Medulla oblongata (tissue), 1 donor: ENCODE data around the gene CRIP3.

Source experiments
- DNase-seq: peaks from one replicate; pipeline ENCODE4 v3.0.0-alpha.2; 2015; ENCODE audit errors: extremely low spot score

The CRIP3 gene

DNA sequence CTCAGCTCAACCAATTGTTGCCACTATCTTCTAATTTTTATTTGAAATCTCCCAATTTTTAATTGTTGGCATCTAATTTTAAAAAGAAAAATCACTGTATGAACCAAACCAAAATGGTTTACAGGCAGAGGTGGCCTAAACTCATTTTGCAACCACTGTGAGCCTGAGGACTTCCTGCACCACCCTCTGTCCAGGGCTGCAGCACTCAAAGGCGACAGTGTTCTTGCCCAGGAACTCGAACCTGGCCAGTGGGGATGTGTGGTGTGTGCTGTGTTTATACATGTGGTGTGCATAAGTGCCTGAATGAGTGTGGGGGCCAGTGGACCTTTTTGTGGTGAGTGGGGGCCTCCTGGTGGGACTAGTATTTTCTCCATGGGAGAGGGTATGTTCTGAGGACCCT is 34.9 kb downstream of the CRIP3 start:
- DNase-seq, result no peak

DNA sequence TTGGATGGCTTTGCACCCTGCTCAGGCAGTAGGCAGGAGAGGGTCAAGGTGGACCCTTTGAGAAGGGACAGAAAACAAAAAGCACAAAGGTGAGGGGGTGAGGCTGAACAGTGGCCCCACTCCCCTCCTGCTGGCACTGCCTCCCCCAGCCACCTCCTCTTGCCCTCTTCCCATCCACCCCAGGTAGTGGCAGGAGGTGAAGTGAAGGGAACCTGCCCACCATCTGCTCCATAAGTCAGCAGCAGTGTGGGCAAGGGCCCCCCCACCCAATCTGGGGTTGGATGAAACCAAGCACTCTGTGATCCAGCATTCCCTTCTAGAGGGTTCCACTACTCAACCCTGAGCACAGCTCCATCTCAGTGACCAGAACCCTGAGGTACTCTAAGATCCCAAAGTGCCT is 36.7 kb downstream of the CRIP3 start:
- DNase-seq, result no peak

DNA sequence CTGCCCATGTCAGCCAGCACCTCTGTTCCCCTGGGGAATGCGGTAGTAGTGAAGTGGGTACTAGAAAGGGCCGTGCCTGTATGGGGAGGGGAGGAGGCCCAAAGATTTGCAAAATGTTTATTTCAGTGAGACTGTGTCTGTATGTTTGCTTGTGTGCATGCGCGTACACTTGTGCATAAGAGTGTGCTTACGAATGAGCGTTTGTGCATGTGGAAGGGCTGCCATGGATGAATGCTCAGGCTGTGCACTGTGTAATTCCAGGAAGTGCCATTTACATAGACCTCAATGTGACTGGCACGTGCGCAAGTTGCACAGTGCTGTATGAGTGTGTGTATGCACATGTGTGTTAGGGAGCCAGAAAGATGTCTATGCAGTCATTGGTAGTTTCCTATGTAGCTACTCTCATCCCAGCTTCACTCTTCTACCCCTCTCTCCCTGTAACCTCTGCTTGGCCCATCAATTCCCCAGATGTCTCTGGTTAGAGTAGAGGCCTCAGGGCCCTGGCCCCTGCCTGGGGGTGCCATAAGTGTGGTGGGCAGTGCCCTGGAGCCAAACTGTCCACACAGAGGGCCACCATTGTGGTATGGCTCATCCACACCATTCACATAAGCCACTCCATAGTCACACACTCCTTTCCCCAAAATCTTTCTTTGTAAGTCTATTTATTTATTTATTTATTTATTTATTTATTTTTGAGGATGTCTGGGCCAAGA is 37.4 kb downstream of the CRIP3 start:
- no peak for DNase-seq

DNA sequence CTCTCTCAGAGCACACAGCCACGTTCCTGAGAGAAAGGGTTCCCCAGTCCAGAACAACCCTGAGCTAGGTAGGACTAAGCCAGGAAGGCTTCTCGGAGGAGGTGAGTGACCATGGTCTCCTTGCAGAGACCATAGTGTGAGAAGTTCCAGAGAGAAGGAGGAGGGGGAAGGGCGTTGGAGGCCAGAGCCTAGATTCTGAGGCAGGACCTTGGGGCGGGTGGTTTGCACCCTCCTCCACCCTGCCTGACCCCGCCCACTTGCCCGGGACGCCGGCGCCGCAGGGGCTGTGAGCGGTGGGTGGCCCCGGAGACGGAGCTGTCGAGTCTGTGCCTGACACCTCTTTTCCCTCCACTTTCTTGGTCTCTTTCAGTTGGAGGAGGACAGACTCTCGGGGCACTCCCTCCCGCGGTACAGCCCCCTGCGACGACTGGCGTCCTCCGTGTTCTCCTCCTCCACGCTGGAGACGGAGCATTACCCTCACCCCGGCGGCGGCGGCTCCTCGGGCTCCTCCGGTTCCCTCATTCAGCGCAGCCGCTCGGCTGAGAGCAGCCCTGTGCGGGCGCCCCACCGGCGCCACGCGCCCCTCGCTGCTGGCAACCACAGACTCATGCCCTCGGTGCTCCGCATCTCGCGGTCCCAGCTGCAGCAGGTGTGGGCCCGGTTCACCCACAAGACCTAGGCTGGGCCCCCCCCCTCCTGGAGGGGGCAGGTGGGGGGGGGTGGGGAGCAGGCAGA is 39.2 kb downstream of the CRIP3 start:
- DNase-seq, result no peak

DNA sequence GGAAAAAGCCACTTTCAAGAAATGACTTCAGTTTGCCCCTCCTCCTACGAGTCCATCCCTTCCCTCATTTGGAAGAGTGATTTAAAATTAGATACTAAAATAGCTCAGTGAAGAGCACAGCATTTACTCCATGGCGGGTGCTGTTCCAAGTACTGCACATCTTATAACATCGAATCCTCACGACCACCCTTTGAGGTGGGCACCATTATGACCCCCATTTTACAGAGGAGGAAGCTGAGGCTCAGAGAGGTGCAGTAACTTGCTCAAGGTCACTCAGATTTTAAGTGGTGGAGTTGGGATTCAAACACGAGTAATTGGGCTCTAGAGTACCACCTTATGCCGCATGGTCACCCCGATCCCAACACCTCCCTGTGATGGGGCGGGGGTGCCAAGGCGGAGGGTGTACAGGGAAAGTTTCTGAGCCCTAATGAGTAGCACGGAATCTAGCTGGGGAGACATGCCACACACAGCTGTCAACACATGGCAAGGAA is 39.8 kb downstream of the CRIP3 start:
- DNase-seq, result no peak

DNA sequence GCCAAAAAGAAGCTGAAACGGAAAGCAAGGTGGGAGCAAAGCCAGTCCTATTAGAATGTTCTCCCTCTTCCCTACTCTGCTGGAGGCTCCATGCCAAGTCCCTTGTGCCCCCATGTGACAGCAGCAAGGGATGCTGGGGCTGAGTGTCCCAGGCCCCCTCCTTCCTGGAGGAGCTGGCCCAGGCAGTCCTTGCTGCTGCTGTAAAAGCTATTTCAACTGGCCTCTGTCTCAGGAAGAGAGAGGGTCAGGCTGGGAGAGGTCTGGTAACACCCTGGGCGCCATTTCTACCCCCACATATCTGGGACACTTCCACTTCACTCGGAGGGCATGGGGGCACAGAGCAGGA is 40.3 kb downstream of the CRIP3 start:
- peak; percentile 89 for DNase-seq

DNA sequence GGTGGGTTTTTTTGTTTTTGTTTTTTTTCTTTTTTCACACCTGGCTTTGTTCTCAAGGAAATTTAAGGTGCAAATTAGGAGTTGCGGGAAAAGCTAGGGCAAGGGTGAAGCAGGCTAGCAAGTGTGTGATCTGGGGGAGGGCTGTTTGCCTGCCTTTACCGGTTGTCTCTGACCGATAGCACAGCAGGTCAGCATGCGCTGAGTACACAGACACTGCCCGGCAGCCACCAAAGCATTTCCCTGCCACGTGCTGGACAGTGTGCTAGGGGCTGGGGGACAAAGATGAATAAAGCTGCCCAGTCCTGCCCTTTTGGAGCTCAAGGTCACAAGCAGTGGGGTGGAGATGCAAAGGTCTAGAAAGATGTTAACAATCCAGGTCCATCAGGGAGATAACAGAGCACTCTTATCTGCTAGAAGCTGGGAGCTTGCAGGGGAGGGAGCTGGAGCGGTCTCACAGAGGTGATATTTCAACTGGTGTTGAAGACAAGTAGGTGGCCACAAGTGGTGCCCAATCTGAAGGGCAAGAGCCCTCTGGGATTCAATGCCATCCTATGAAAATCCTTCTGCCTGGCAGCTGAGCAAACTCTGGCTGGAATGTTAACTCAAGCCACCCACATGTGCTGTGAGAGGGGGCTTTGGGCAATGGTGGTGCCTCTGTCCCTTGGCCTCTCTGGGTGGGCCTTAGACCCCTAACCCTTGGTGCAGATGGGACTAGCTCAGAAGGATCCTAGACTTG is 40.8 kb downstream of the CRIP3 start:
- DNase-seq, result no peak

DNA sequence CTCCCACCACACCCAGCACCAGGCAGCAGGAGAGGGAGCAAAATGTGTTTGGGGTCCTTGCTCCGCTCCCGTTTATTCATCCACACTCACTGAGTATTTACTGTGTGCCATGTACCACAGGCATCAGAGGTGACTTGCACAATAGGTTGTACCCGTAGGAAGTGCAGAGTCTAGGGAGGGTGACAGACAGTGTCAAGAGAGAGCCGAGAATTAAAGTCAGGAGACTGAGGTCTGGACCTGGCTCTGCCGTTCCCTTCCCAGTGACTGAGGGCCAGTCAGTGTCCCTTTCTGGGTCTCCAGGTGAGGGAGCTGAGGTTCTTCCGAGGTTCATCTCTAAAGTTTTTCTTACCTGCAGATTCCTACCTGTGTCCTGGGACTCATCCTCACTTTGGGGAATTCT is 43.1 kb downstream of the CRIP3 start:
- DNase-seq, result no peak

DNA sequence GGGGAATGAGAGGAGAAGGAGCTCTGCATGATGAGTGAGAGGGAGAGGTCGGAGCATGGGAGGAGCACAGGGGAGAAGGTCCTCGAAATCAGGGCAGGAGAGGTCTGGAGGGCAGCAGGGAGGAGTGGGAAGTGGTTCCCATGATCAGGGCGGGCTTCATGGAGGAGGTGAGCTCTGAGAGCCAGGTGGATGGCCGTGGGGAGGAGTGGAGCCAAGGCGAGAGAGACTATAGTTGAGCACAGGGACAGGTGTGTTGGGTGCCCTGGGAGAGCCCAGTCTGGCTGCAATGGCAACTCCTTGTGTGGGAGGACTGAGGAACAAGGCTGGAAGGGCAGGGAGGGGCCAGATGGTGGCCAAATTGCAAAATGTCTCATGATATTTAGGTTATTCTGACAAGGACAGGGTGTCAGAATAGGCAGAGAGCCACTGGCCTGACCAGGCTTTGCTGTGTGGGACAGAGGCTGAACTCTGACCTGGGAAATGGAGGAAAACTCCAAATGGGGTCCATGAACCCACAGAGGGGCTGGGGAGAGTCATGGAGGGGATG is 44.0 kb downstream of the CRIP3 start:
- no peak for DNase-seq

DNA sequence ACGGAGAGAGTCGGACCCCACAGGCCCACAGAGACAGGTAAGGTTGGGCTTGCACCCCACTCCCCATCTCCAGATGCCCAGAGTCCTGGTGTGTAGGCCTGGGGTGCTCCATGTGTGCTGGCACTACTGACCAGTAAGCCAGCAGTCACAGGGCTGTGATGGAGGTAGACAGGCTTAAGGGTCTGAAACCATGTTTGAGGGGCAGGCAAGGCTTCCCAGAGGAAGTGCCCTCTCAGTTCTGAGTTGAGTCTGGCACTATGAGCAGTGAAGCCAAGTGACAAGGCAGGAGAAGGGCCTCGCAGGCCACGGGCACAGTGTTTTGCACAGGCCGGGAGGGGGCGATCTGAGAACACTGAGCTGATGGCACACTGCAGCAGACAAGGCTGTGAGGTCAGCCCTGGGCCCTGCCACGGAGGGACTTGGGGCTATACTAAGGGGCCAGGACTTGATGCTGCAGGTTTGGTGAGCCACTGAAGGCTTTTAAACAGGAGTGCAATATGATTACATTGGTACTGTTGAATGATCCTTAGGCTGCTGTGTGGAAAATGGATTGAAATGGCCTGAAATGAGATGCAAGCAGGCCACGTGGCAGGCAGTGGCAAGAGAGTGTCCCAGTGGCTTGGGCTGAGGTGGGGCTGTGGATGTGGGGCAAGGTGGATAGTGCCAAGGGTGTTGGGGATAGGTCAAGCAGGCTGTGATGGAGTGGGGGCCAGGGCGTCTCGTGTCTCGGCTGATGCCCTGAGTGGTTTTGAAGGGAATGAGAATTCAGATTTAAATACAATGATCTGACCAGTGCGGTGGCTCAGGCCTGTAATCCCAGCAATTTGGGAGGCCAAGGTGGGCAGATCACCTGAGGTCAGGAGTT is 45.1 kb downstream of the CRIP3 start:
- DNase-seq, result peak; percentile 65

DNA sequence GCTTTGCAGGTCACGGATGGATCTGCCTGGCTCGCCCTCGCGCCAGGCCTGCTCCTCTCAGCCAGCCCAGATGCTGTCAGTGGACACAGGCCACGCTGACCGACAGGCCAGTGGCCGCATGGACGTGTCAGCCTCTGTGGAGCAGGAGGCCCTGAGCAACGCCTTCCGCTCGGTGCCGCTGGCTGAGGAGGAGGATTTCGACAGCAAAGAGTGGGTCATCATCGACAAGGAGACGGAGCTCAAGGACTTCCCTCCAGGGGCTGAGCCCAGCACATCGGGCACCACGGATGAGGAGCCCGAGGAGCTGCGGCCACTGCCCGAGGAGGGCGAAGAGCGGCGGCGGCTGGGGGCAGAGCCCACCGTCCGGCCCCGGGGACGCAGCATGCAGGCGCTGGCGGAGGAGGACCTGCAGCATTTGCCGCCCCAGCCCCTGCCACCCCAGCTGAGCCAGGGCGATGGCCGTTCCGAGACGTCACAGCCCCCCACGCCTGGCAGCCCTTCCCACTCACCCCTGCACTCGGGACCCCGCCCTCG is 45.8 kb downstream of the CRIP3 start:
- DNase-seq, result no peak

DNA sequence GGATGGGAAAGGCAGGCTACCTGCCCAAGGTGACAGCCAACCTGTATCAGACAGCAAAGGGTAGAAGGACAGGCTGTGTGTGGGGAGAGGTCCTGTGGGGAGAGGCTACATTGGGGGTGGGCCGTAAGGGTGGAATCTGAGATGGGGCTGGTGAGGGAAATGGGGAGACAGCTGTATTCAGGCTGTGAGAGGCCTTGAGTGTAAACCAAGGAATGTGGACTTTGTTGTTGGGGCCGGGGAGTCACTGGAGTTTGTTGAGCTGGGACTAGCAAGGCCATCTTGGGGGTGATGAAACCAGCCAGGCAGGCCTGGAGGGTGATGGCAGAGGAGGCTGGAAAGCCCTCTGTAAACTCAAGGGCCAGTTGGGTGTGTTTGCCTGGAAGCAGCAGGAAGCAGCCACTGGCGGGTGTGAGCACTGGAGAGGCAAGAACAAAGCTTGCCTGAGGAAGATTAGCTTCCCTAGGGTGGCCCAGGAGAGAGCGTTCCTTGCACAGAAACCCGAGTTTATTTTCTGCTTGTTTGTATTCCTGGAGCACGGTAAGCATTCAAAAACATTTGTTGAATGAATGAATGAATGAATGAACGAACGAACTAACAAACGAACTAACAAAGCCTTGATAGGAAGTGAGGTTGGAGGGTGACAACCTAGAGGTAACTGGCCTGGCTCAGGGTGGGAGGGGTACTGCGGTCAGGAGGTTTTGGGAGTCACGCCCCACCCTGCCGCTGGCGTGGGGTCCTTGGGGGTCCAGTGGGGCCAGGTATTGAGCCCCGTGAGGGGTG is 46.4 kb downstream of the CRIP3 start:
- DNase-seq, result no peak

DNA sequence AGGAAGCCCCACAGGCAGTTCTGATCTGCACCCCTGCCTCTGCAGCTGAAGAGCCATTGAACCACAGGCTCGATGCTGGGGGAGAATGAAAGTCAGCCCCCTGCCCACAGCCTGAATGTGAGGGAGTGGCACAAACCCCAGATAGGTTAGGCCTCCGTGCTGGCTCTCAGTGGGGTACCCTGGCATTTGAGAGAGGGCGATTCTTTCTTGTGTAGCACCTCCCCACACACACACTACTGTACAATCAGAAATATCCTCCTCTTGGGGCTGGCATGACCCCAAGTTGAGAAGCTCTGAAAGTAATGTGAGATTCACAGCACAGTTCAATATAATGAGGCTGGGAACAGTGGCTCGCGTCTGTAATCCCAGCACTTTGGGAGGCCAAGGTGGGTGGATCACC is 47.4 kb downstream of the CRIP3 start:
- DNase-seq, result no peak

DNA sequence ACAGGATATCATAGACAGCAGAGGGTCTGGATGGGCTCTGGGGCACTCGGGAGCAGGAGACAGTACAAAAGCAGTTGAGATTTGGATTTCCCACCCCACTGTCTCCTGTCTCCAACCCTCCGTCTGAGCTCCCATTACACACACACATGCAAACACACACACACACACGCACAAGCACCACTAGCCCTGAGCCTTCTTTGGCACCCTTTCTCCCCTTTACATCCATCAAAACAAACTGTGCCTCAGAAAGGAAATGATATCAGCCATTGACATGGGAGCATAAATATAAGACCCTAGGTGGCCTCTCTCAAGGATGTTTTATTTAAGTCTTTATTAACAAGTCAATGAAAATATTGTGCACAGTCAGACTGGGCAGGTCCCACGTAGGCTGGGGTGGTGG is 47.8 kb downstream of the CRIP3 start:
- DNase-seq, result no peak

DNA sequence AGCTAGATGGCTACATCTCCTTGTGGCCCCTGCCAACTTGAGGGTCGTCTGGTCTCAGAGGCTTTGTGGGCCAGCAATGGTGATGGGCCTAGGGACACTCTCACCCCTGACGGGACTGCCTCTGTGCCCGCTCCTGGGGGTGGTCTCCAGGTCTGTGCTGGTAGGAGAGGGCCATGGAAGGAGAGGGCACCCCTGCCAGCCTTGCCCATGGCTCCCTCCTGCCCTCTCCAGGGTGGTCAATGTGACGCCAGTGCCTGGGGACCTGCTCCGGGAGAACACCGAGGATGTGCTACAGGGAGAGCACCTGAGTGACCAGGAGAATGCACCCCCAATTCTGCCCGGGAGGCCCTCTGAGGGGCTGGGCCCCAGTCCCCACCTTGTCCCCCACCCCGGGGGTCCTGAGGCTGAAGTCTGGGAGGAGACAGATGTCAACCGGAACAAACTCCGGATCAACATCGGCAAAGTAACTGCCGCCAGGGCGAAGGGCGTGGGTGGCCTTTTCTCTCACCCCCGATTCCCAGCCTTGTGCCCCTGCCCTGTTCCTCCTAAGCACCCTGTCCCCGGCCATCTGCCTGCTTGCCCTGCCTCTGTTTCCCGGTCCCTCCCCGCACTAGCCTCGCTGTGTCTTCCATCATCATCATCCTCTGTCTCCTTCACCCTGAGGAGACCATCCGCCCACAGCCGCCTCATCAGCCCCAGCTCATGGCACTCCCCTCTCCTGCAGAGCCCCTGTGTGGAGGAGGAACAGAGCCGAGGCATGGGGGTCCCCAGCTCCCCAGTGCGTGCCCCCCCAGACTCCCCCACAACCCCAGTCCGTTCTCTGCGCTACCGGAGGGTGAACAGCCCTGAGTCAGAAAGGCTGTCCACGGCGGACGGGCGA is 49.6 kb downstream of the CRIP3 start:
- DNase-seq, result no peak

DNA sequence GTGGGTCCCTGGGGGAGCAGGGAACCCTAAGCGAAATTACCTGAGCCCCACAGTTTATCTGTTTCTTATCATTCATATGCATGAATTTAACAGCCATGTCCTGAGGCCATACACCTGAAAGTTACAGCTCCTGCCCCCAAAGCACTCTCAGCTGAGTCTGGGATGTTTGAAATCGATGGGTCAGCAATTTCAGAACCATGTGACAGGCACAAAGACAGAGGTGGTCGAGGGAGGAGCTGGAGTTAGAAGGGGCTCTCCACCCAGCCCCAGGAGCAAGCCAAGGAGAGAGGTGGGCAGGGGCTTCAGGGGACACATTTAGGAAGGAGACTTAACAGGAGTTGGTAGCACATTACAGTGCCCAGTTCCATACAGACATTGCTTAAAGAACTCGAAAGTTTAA is 50.4 kb downstream of the CRIP3 start:
- no peak for DNase-seq

DNA sequence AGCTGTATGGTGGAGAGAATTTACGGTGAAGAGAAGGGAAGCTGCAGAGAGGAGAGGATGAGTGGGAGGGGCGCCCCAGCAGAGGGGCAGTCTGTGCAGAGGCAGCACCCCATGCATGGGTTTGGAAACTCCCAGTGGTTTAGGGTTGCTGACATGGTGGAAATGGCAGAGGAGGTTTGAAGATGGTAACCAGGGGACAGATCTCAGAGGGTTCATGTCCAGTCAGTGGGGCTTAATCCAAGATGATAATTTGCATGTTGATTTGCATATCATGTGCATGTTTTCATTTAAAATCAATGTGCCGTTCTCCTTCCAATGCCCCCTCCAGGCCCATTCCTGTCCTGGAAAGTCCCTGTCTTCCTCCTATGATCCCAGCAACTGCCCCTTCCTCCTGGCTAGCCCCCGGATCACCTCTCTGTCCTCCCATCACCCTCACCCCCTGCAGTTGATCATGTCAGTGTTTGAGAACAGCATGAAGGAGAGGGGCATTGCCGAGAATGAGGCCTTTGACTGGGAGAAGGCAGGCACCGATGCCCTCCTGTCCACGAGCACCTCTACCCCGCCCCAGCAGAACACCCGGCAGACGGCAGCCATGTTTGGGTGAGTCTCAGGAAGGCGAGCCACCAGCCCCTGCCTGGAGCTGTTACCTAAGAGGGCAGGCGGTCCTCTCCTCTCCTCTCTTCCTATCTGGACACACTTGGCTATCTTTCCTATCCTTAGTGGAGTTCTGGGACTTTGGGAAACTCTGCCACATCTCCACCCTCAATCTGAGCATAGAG is 51.1 kb downstream of the CRIP3 start:
- no peak for DNase-seq

DNA sequence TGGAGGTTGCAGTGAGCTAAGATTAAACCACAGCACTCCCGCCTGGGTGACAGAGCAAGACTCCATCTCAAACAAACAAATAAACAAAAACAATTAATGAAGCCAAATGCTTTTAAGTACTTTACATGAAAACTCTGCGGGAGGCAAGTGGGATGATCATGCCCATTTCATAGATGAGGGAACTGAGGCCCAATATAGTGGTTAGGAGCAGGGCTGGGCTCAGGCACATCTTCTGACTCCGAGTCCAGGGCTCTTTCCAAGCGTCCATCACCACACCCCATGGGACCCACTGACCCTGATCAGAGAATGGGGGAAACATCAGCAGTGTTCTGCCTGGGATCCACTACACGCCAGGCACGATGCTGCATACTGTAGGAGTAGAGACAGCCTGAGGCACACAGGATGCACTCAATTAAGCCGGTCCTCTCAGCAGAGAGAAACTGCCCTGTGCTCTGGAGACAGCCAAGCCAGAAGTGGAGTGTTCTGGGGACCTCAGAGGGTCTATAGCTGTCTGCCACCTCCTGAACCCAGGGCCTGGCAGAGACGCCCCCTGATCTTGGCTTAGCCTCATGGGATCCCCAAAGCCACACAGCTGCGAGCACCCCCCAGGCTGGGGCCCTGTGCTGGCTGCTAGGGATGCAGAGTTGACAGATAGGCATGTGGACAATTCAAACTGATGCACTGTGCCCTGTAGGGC is 51.8 kb downstream of the CRIP3 start:
- no peak for DNase-seq
